ENCODE results near the gene PUSL1.

DNA sequence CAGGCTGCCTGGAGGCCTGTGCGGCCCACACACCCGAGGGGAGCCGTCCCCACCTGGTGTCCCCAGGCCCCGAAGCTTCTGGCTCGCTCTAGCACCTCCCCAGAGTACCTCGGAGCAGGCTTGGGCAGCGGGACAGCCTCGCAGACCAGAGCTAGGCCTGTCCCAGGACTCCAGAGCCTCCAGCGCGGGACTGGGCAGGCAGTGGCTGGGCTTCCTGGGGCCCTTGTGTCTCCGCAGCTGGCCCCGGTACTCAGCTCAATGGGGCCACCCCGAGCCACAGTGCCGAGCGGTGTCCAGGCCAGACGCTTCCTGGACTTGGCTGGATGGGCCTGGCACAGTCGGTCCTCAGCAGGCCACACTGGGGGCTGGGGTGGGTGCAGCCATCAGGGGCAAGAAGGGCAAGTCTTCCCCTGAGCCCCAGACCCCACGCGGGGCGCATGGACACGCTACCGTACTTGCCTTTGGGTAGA is 23.3 kb upstream of the PUSL1 start:
- TF ChIP-seq, protein P1, sequence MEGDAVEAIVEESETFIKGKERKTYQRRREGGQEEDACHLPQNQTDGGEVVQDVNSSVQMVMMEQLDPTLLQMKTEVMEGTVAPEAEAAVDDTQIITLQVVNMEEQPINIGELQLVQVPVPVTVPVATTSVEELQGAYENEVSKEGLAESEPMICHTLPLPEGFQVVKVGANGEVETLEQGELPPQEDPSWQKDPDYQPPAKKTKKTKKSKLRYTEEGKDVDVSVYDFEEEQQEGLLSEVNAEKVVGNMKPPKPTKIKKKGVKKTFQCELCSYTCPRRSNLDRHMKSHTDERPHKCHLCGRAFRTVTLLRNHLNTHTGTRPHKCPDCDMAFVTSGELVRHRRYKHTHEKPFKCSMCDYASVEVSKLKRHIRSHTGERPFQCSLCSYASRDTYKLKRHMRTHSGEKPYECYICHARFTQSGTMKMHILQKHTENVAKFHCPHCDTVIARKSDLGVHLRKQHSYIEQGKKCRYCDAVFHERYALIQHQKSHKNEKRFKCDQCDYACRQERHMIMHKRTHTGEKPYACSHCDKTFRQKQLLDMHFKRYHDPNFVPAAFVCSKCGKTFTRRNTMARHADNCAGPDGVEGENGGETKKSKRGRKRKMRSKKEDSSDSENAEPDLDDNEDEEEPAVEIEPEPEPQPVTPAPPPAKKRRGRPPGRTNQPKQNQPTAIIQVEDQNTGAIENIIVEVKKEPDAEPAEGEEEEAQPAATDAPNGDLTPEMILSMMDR (optimal IDR thresholded peaks at IDR 0.05 in 1 of 3, IDR thresholded peaks at IDR 0.05 in 1 of 3, conservative IDR thresholded peaks at IDR 0.05 in 1 of 3; ENCODE audit: extremely low read depth in 1 of 3, insufficient read depth in 2 of 3, low read length in 3 of 3) = no peak
- TF ChIP-seq EZH2 (IDR thresholded peaks at IDR 0.05; ENCODE audit: low read length) = no peak

All from keratinocyte (primary cell).